Fibroblast of skin of scalp (primary cell): ENCODE results near the gene PRSS58. TPM values are rescaled to one million over a fixed set of nuclear protein-coding genes. Genes with fewer than 3 reads are reported as not detected.
A peak's percentile ranks its signal among the peaks of the same experiment; 100 is the strongest.

Source experiments
- DNase-seq: peaks from one replicate; pipeline ENCODE4 v3.0.0-alpha.2; 2013
- polyA plus RNA-seq, 2 experiments: library from polyadenylated mRNA; unstranded; fragments of 120-200 nt; gene quantifications; one replicate each; pipeline ENCODE4 v1.2.1, GENCODE V29; 2013; ENCODE audit not compliant: insufficient read length in 2 of 2

PRSS58 gene, protein sequence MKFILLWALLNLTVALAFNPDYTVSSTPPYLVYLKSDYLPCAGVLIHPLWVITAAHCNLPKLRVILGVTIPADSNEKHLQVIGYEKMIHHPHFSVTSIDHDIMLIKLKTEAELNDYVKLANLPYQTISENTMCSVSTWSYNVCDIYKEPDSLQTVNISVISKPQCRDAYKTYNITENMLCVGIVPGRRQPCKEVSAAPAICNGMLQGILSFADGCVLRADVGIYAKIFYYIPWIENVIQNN
- not detected for polyA plus RNA-seq (2013, experiment 1 of 2; ENCODE audit: insufficient read length)
- not detected for polyA plus RNA-seq (2013, experiment 2 of 2; ENCODE audit: insufficient read length)

DNA sequence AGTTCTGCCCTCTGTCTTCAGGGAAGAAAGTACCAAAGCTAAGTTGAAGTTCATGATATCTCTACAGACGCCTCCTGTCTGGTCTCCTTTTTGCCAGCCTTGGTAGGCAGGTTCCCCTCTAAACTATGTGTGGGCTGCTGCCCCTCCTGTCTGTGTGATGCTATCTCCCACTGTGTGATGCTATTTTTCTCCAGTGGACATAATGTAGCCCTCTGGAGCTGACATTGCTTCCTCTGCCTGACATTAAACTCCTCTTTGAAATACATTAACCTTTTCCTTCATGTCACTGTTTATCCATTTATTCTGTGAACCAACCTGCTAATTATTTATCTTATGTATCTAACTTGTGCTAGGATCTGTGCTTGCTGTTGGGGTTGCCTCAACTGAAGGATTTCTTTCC, at the start of gene PRSS58:
Gene PRSS58 (minus strand): TSS at position 101 of the 400 bp plus-strand sequence. CDS start 351 bp downstream, outside the sequence.
- DNase-seq = no peak

DNA sequence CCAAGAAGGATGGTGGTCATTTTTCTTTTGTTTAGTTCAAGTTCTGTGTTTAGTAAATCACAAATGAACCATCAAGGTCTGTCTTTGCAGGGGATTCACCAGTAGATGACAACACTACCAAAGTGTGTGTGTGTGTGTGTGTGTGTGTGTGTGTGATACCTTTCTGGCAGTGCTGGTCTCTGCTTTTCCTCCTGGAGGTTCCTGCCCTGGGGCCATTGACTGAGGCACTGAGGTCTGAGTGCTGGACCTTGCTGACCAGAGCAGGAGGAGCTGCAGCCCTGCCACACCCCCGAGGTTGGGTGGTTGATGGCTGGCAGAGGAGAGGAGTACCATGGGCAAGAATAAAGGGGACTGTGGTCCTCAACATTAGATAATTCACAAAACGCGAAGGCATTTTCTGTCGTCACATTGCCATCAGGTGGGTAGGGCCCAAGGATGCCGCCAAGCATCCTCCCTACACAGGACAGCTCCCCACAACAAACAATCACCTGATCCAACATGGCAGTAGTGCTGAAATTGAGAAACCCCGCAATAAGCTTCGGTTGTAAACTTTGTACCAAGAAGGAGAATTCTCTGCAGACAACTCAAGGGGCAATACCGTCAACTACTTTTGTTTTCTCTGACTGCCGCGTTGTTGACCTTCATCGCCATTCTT, 49.5 kb upstream of the PRSS58 start:
- no peak for DNase-seq

DNA sequence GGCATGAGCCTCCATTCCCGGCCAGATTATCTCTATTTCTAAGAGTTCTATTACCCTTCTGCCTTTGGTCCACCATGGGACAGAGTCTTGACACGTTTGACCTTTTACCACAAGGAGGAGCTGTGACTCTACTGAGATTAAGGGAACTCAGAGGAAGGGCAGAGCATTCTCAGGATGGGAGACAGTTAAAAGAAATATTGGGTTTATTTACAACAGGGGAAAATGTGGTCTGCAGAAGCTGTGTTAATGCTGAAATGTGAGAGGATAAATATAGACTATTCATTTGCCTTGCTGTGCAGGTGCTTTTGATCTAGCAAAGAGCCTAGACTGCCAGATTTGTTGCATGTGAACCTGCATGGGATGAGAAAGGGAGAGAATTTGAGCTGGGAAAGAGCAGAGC, 45.8 kb upstream of the PRSS58 start:
- DNase-seq = no peak

DNA sequence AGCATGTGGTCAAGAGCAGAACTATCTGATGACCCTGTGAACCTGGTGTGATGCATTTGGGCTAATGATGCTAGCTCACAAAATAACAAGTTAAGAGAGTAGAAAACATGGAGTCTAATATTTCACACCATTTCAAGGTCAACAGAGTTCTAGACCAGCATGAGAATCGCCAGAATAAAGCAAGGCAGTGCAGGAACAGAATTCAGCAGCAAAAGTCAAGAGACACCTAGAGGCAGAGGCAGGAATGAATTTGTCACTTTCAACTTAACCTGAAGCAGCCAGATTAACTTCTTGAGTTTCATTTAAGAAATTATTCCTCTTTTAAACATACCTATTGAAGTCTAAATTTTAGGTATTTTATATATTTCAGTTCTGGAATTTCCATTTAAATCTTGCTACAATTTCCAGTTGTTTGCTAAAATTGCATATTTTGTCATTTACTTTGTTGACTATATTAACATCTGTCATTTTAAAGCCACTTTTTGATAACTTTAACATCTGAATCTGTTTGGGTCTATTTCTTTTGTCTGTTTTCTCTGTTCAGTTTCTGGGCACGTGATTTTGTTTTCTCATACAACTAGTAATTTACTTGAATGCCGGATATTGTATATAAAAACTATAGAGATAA, 44.2 kb upstream of the PRSS58 start:
- DNase-seq = no peak

DNA sequence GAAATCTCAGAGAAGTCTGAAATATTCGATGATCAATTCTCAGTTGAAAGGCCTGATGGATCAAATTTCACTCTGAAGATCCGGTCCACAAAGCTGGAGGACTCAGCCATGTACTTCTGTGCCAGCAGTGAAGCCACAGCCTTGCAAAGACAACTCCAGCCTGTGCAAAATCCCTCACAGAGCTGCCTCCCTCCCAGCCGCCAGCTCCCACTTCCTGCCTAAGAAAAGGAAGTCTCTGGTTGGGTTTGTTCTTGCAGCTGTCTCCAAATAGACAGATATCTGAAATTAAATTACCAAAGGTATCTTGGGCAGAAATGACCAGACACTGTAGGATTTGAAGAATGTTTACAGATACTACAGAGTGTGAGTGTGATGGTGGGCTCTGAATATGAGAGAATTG, 43.4 kb upstream of the PRSS58 start:
- DNase-seq = no peak

DNA sequence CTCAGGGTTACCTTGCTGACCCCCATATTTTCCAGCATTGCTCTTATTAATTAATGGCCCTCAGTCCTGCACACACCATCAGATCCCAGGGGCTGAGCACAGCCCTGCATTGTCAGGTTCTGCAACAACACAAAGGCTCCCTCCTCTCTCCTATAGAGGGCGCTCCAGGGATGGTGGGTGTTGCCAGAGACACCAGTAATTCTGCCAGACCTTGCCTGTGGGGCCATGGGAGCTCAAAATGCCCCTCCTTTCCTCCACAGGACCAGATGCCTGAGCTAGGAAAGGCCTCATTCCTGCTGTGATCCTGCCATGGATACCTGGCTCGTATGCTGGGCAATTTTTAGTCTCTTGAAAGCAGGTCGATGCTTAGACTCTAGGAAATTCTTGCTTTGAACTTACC, 42.8 kb upstream of the PRSS58 start:
- DNase-seq = no peak

DNA sequence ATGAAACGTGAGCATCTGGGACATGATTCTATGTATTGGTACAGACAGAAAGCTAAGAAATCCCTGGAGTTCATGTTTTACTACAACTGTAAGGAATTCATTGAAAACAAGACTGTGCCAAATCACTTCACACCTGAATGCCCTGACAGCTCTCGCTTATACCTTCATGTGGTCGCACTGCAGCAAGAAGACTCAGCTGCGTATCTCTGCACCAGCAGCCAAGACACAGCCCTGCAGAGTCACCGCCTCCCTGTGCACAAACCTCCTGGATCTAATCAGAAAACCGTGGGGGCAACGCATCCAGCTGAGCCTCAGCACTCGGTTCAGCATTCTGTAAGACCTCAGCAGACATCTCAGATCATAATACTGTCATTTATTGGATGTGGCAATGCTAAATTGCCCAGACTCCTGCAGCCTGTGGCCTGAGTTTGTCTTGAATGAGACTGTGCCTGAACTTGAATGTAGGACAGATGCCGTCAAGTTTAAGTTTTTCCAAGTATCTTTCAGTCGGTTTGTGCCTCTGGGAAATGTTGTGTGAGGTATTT, 41.5 kb upstream of the PRSS58 start:
- no peak for DNase-seq

DNA sequence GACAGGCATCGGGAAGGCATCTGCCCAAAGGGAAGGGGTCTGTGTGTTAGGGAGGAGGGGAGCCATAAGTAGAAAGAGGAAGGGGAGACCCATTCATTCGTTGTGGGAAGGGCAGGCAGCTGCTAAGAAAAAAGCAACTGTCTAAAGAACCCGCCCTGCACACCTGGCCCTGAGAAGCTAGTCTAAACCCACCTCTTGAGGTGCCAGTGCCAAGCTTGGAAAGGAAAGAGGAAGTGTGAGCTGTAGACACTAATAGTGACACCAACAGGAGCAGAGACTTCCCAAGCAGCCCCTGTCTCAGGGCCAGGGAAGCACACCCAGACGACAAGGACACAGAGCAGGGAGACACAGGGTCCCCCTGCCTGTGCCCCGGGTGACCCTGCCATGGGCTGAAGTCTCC, 40.8 kb upstream of the PRSS58 start:
- DNase-seq = no peak

DNA sequence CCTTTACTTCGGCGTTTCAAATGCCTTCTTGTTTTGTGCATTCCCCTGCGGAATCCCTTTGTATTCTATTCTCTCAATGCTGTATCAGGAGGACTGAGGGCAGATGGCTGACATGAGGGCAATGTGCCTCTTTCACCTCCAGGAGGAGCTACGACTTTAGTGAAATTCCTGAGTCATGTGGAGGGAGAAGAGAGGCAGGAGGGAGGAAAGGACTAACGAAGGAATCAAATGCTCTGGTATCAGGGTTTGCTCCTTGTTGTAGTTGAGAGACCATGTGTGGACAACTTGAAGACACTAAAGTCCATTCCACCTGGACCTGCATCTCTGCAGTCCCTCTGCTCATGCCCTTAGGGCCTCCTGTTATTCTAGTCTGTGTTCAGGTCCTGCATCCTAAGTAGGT, 40.2 kb upstream of the PRSS58 start:
- no peak for DNase-seq

DNA sequence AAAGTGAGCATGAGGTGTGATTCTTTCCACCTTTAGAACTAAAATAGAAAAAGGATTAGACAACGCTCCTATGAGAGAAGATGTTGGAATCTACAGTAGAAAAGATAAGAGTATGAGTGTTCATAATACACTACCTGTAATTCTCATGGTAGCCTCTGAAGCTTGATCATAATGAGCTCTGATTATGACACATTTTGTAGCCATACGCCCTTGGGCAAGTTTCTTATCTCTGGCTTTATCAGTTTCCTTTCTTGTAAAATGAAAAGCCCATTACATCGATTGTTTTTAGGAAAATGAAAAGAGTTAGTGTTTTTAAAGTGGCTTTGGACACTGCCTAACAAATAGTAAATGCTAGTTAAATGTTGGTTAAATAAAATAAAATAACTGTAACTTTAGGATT, 22.4 kb upstream of the PRSS58 start:
- no peak for DNase-seq

DNA sequence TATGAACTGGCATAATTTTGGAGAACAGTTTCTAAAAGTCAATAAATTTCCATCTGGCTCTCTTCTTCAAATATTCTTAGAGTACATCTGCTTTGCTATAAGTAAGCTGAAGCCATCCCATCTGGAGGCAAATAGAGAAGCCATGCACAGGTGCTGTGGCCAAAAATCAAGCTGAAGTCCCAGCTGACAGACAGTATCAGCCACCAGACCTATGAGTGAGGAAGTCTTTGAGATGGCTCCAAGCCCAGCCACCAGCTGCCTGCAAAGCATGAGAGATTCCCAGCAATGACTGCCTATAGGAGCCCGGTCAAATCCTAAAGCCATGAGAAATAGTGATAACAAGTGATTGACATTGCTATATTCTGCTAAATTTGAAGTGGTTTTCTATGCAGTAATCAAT, 21.7 kb upstream of the PRSS58 start:
- DNase-seq = no peak

DNA sequence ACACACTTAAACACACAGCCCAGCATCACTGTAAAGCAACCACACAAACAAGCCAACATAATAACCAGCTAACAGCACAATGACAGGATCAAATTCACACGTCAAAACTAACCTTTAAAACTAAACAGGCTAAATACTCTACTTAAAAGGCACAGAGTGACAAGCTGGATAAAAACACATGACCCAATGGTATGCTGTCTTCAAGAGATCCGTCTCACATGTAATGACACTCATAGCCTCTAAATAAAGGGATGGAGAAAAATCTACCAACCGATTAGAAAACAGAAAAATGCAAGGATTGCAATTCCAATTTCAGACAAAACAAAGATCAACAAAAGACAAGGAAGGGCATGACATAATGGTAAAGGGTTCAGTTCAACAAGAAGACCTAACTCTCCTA, 17.2 kb upstream of the PRSS58 start:
- DNase-seq = no peak

DNA sequence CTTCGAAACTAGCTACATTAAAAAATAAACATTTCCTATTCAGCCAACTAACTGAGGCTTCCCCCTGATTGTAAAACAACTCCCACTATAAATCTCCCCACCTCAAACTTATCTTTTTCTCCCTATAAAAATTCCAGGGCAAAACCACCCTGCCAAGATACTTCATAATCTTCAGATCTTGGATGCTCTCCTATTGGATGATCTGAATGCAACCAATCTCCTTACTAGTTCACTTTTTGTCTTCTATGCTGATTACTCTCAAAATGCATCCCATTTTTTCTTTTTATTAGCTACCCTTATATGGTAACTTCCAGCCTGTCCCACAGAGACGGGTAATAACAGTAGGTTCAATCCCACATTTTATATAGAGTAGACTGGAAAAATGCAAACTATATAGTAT, 15.0 kb upstream of the PRSS58 start:
- no peak for DNase-seq

DNA sequence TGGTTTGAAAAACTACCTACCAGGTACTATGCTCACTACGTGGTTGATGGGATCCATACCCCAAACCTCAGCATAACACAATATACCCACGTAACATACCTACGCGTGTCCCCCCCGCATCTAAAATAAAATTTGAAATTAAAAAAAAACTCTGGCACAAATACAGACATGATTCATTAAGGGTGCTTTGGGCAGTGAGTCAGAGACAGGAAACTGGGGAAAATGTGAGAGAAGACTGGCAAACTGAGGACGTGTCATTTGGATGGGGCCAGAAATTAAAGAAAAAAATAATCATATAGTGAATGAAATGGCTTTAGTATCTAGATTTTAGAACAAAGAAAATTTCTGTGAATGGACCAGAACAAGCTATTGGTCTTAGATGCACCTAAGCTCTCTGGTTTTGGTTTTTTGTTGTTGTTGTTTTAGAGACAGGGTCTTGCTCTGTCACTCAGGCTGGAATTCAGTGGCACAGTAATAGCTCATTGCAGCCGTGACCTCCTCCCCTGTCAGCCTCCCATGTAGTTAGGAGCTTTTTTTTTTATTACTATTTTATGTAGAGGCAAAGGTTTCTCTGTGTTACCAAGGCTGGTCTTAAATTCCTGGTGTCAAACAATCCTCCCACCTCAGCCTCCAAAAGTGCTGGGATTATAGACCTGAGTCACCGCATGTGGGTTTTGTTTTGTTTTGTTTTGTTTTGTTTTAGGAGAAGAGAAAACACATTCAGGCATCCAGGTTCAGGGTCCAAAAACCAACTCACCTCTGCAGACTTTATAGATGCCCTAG, 5.9 kb upstream of the PRSS58 start:
- peak; percentile 35 for DNase-seq

DNA sequence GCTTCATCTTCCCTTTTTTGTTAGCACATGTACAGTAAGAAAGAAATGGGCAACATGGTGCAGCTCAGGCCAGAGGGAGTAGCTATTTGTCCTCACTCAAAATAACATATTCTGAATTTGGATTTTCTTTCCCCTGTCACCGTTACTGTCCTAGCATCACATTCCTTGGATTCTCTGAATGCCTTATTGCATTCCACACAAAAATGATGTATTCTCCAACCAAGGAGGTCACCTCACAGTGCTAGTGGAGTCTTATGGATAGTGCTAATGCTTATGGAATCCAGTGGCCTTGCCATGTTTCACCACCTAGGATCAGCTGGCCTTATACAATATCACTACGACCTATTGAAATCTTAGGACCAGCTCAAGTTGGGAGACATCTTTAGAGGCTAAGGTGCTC, 7.2 kb downstream of the PRSS58 start:
- peak; percentile 6 for DNase-seq

DNA sequence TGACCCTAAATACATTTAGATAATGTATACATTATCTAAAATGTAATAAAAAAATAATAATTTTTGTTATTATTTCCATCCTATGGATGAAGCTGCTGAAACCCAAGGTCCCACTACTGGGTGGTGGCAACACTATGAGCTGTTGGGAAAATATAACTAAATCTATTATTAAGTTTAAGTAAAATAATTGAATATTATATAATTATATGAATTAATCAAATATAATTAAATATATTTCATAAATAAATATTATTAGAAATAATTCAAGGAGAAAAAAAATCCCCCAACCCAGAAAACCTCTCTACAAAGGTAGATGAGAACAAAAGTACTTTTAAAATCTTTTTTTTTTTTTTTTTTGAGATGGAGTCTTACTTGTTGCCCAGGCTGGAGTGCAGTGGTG, 7.9 kb downstream of the PRSS58 start:
- DNase-seq = no peak

DNA sequence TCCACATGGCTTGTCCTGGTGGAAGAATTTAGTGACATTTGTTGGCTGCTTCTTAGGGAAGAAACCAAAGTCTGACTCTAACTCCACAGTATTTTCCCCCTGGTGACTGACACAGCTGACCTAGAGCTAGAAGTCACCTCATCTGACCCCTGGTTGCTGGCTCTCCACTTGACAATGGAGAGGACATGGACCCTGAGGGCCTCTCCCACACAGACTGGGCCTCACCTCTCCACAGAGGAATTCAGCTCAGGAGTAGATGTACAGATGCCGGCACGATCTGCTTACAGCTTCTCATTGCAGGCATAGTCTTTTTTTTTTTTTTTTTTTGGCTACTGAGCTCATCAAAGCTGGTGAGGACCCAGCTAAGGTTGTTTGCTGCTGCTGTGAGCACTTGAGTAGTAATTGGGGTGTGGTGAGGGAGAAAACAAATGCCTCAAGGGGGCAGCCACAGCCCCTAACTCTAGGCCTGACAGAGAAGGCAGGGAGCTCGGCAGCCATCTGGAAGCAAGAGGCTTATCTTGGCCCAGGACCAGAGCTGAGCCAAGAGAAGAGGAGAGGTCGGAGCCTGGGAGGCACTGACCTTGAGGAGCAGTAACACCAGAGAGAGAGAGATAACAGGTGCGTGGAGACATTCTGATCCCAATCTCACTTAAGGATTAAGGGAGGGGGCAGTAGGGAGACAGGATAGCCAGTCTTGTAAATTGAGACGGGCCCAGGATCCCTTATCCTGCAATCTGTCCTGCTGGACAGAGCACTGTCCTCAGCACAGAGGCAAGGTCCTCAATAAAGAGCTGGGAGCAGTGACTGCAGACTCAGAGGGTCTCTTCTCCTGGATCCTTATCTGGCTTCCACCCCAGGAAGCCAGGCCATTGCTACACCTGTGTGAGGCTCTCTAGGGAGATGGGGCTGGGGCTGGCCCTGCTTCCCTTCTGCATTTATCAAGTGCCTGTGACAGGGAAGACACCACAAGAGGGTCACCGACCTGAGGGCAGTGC, 9.4 kb downstream of the PRSS58 start:
- no peak for DNase-seq

DNA sequence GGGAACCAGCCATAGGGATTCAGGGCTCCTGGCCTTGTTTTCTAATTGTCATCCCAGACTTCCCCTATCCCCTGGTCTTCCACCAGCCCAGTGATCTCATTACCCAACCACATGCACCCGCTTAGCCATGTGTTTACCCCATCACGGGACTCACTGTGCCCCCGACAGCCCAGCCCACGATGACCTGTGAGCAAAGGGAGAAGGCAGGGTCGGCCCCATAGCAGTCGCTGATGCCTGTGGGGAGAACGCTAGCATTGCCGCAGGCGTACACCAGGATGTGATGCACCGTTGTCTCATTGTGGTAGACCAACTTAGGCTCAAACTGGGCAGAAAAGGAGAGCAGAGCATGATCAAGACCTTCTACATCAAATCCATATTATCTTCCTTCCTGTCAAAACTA, 14.0 kb downstream of the PRSS58 start:
- no peak for DNase-seq

DNA sequence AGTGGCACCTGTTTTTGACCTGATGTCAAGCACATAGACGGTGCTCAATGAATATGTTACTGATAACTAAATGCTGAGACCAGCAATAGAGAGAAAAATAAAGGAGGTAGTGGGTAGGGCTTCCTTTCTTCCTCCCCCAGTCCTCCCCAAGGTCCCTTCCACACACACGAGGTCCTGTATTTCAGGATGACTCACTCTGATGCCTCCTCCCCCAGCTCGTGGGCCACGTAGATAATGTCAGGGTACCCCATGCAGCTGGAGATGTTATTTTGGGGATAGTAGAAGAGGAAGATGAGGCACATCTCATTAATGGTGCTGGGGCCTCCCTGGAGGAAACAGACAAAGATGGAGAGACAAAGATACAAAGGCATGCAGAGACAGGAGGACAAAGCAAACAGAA, 17.3 kb downstream of the PRSS58 start:
- DNase-seq = no peak

DNA sequence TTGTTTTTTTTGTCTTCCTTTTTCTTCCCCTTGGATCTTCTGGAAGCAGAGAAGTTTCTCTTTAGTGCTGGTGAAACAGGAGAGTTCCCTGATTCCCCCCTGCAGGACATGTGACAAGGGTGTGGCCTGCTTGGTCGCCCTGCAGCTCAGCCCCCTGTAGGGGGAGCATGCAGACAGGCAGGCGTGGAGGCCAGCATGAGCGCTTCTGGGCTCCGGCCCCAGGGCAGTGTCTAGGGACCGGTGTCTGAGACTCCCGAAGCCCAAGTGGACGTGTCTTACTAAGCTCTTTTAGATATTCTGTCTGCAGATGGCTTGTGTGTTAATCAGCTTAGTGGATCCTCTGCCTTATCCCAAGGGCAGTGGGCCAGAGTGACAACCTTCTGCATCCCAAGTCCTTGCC, 26.1 kb downstream of the PRSS58 start:
- DNase-seq = no peak

DNA sequence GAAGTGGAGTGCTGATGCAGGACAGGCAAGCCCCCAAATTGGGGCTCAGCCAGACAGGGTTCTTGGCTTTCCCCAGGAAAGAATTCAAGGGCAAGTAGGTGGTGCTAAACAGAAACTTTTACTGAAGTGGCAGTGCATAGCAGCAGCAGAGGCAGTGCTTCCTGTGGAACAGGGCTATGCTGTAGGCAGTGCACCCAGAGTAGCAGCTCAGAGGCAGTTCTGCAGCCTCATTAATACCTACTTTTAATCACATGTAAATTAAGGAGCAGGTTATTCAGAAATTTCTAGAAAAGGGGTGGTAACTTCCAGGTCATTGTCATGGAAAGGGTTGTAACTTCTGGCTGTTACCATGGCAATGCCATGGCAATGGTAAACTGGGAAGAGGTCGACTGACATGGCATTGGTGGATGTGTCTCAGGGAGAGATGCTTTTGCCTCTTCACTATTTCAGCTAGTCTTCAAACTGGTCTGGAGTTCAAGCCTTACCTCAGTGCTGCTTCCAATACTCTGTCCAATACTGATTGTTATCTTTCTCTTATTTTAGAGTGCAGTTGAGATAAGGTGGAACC, 29.2 kb downstream of the PRSS58 start:
- DNase-seq = no peak
